ENCODE results near the gene AOAH. TPM values are rescaled to one million over a fixed set of nuclear protein-coding genes. Genes with fewer than 3 reads are reported as not detected.

AOAH gene
- total RNA-seq, 4 donors from 2014 or later = 0.93 to 20.5 (median 9.9) TPM

- TF ChIP-seq POLR2A (IDR thresholded peaks at IDR 0.05) (no peak), EP300 (IDR thresholded peaks at IDR 0.05) (no peak), CTCF (IDR thresholded peaks at IDR 0.05) (no peak), POLR2AphosphoS5 (IDR thresholded peaks at IDR 0.05) (no peak)
Observed at GRCh38 chr7:36762394-36762793, 38.1 kb upstream of the AOAH start.

GRCh38 chr7:36761835-36762234 is 37.5 kb upstream of the AOAH start:
- Histone ChIP-seq H3K9me3 (no peaks in the 10 kb centered on the region), H3K36me3 (no peaks in the 10 kb centered on the region), H3K4me1 (no peaks in the 10 kb centered on the region), H3K27ac (no peak overlapping the region), H3K4me3 (no peak overlapping the region), H3K27me3 (no peaks in the 10 kb centered on the region)
- no peak for ATAC-seq
- 100% methylated on average over 1 of the region's 2 CpGs for WGBS, 2 donors (ENCODE audit: low coverage in 1 of 2)
- TF ChIP-seq POLR2AphosphoS5 (IDR thresholded peaks at IDR 0.05) = no peak
- no peak for TF ChIP-seq CTCF (IDR thresholded peaks at IDR 0.05)
- no peak for TF ChIP-seq POLR2A (IDR thresholded peaks at IDR 0.05)
- TF ChIP-seq EP300 (IDR thresholded peaks at IDR 0.05) = no peak

More at GRCh38 chr7:36762394-36762793, 38.1 kb upstream of the AOAH start:
- ATAC-seq = no peak
- no peaks in the 10 kb centered on the region for H3K4me1 ChIP-seq
- 79 to 87% methylated on average over 2 of the region's 2 CpGs for WGBS, 2 donors (ENCODE audit: low coverage in 1 of 2)
- H3K4me3 ChIP-seq = no peak overlapping the region
- H3K9me3 ChIP-seq = no peaks in the 10 kb centered on the region
- H3K36me3 ChIP-seq = no peaks in the 10 kb centered on the region
- H3K27ac ChIP-seq = no peak overlapping the region
- no peaks in the 10 kb centered on the region for H3K27me3 ChIP-seq

GRCh38 chr7:36760856-36761762 is 36.8 kb upstream of the AOAH start:
- no peak overlapping the region for H3K27ac ChIP-seq
- H3K27me3 ChIP-seq = no peaks in the 10 kb centered on the region
- H3K36me3 ChIP-seq = no peaks in the 10 kb centered on the region
- no peak for ATAC-seq
- TF ChIP-seq CTCF (IDR thresholded peaks at IDR 0.05) = no peak
- TF ChIP-seq EP300 (IDR thresholded peaks at IDR 0.05) = no peak
- no peak for TF ChIP-seq POLR2A (IDR thresholded peaks at IDR 0.05)
- TF ChIP-seq POLR2AphosphoS5 (IDR thresholded peaks at IDR 0.05) = no peak
- H3K4me3 ChIP-seq = no peak overlapping the region
- H3K4me1 ChIP-seq = no peaks in the 10 kb centered on the region
- no peaks in the 10 kb centered on the region for H3K9me3 ChIP-seq
- WGBS, 2 donors (ENCODE audit: low coverage in 1 of 2) = 81 to 87% methylated on average over 4 of the region's 7 CpGs

GRCh38 chr7:36758879-36759278 is 34.6 kb upstream of the AOAH start:
- Histone ChIP-seq H3K4me1 (no peaks in the 10 kb centered on the region), H3K9me3 (no peaks in the 10 kb centered on the region), H3K4me3 (no peak overlapping the region), H3K36me3 (no peaks in the 10 kb centered on the region), H3K27me3 (no peaks in the 10 kb centered on the region), H3K27ac (no peak overlapping the region)
- 69% methylated on average over 1 of the region's 1 CpG; no CpG with 5 or more reads in 1 of the 2 donors for WGBS, 2 donors (ENCODE audit: low coverage in 1 of 2)
- TF ChIP-seq CTCF (IDR thresholded peaks at IDR 0.05) (no peak), POLR2AphosphoS5 (IDR thresholded peaks at IDR 0.05) (no peak), POLR2A (IDR thresholded peaks at IDR 0.05) (no peak), EP300 (IDR thresholded peaks at IDR 0.05) (no peak)
- ATAC-seq = no peak

- no peak overlapping the region for H3K4me3 ChIP-seq
- 80% methylated on average over 7 of the region's 8 CpGs; no CpG with 5 or more reads in 1 of the 2 donors for WGBS, 2 donors (ENCODE audit: low coverage in 1 of 2)
- no peak for ATAC-seq
- H3K27ac ChIP-seq = no peak overlapping the region
- H3K4me1 ChIP-seq = no peaks in the 10 kb centered on the region
- H3K27me3 ChIP-seq = no peaks in the 10 kb centered on the region
- no peaks in the 10 kb centered on the region for H3K36me3 ChIP-seq
- TF ChIP-seq CTCF (IDR thresholded peaks at IDR 0.05) (no peak), POLR2AphosphoS5 (IDR thresholded peaks at IDR 0.05) (no peak), EP300 (IDR thresholded peaks at IDR 0.05) (no peak), POLR2A (IDR thresholded peaks at IDR 0.05) (no peak)
- no peaks in the 10 kb centered on the region for H3K9me3 ChIP-seq
Observed at GRCh38 chr7:36755484-36755883, 31.2 kb upstream of the AOAH start.
